ENCODE data around the gene NDUFB8.

NDUFB8 gene

GRCh38 chr10:100535715-100536353 is 6.2 kb upstream of the NDUFB8 start, which contains the start of gene HIF1AN:
TSS of gene HIF1AN (plus strand) at chr10:100535943. CDS start at chr10:100535959, 16 bp downstream.
- peak; percentile 67 to 97 (median 84) for DNase-seq

GRCh38 chr10:100535338-100535714 is 5.7 kb upstream of the NDUFB8 start:
- no peak for DNase-seq

GRCh38 chr10:100534726-100535125 is 5.1 kb upstream of the NDUFB8 start:
- no peak for DNase-seq

GRCh38 chr10:100531761-100532160 is 2.1 kb upstream of the NDUFB8 start:
- DNase-seq = peak in 1 of 5 experiments; percentile 50

DNA sequence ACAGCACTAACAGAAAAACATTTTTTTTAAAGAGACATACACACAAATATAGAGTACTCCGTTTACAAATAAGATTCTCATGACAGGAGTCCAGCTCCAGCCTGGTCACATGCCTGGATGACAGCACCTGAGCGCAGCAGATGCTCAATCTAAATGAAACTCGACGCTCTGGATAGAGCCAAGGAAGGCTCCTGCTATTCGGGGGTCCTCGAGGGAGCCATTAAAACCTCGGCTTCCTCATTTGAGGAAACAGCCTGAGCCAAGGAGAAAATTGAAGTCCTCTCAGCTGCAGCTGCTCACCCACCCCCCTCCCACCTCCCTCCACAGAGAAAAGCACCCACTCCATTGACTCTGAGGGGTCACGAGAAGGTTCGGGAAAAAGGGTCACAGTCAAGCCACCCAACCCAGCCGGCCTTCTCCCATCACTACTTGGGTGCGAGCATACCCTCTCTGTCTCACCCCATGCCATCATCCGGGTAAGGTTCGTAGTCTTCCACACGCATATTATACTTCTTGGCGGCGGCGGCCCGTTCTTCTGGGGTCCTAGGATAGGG is 673 bp downstream of the NDUFB8 start:
- DNase-seq = peak in 1 of 5 experiments; percentile 3

GRCh38 chr10:100528123-100528886 is 1.4 kb downstream of the NDUFB8 start:
- peak in 1 of 5 experiments; percentile 56 for DNase-seq

DNA sequence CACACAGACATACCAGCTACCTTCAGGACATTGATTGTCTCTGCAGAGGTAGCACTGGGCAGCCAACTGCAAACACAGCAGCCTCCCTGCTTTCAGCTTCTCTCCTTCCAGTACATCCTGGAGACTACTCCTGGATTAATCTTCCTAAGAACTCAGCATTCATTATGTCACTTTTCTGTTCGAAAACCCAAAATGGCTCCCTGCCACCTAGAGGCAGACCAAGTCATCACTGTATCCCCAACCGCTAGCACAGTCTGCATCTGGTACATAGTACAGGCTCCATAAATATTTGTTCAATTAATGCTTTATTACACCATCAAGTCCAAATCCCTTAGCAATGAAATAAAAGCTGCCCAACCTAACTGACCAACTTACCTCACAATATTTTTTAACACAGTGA is 5.0 kb downstream of the NDUFB8 start:
- DNase-seq = no peak

DNA sequence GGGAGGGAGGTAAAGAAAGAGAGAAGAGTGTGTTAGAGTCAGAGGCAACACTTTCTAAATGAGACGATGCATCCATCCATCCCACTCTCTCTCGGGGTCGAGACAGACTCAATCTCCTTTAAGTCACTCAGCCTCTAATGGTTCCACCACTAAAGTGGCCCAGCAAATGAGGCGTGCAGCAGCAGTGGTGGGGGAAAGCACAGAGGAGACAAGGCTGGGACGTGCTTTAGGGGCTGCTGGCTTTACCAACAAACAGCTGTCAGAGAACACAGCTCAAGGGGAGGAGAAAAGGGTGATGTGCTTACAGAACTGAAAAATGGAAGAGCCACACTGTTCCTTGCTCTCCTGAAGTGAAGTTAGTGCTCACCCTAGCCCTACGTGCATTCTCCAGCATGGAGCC is 5.5 kb downstream of the NDUFB8 start:
- DNase-seq = no peak

- DNase-seq = no peak
Measured at GRCh38 chr10:100522945-100523344, 6.7 kb downstream of the NDUFB8 start.

GRCh38 chr10:100522107-100522801 is 7.4 kb downstream of the NDUFB8 start:
- no peak for DNase-seq

DNA sequence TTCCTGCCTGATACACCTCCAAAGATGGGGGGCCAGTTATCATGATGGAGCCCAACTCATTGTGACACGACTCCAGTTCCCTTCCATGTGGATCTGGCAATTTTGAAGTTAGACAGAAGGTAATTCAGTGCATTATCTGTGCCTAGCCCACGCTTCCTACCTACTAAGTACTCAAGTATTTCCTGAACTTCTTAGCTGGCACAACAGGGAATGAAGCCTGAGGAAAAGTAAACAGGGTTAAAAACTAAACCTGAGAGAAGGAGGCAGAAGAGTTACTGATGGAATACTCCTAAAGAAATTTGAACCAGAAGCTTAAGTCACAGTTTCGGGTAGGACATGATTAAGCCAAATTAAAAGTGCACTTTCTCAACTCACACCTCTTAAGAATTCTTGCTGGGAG is 8.9 kb downstream of the NDUFB8 start:
- no peak for DNase-seq

GRCh38 chr10:100519311-100520051 is 10.2 kb downstream of the NDUFB8 start, which contains the start of gene SEC31B:
TSS of gene SEC31B (minus strand) at chr10:100519861. CDS start at chr10:100516952, 2,909 bp downstream.
- no peak for DNase-seq

- peak in 4 of 5 experiments; percentile 34 to 65 (median 38) for DNase-seq
Measured at GRCh38 chr10:100518761-100519241, 10.9 kb downstream of the NDUFB8 start.

DNA sequence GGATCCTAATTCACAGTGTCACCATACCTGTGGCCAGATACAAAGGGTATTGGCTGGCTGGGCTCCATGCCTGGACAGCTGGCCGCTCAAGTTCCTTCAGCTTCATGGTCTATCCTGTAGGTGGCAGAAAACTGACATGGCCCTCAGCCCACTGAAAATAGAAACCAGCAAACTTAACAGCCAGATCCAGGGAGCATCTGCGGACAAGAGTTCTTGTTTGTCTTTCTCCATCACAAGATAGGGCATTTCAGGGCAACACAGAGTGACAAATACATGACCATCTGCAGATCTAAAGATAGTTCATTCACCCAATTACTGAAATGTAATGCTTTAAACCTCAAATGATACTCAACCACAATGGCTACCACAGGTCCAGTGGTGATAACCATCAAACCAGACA is 12.8 kb downstream of the NDUFB8 start:
- DNase-seq = peak in 1 of 5 experiments; percentile 47

DNA sequence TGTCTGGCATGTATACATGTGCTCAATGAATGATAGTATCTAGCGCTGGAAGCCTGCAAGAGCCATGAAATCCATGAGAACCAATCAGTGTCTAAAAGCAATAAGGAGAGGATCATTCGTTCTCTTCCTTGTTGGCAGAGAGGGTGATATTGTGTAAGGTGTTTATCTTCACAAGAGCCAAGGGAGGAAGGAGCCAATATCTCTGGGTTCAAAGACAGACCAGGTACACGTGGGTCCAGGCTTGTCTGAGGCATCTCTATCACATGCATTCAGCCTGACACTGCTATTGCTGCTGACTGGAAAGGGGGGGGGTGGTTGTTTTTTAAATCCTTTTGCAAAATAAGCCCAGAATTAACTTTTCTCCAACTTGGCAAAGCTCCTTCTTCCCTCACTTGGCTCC is 14.1 kb downstream of the NDUFB8 start:
- no peak for DNase-seq

- peak in 4 of 5 experiments; percentile 33 to 99 (median 62) for DNase-seq
Measured at GRCh38 chr10:100510533-100511308, 18.9 kb downstream of the NDUFB8 start.

DNA sequence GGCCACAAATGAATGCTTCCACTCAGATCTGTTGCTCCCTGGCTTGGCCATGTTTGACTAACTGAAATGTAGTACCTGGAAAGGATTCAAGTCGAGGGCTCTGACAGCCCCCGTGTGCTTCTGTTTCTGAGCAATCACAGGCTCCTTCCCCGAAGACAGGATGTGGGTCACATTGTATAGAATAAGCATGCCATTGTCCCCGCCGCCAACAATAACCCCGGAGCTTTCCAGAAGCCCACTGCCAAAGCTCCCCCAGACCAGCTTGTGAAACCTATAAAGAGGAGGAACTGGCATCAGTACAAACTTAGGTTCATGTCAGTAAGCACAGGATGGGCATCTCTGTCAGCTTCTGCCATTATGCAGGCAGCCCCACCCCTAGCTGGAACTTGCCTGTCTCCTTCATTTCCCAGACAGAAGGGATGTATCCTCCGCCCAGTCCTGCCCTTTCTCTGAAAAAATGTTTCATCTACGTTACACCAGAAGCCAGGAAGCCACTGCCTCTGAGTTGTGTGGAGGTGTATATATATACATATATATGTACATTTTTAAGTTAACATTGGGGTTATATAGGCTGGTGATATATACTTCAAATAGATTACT is 20.3 kb downstream of the NDUFB8 start:
- DNase-seq = peak in 2 of 5 experiments; percentile 3 to 93

- peak in 2 of 5 experiments; percentile 51 to 89 for DNase-seq
Measured at GRCh38 chr10:100508691-100509150, 20.9 kb downstream of the NDUFB8 start.

- peak in 1 of 5 experiments; percentile 61 for DNase-seq
Measured at GRCh38 chr10:100508266-100508665, 21.4 kb downstream of the NDUFB8 start.

GRCh38 chr10:100507357-100507732 is 22.3 kb downstream of the NDUFB8 start:
- DNase-seq = no peak

Data from T-helper 2 cell (primary cell).